GM18951 (cell line): ENCODE results near the gene RASAL2.
"Not testable (repeated sequence)": the region's sequence is repeated elsewhere in the genome, so short reads cannot be mapped to it uniquely, and the experiment has no call there.

Experiments
- POLR2A ChIP-seq: IDR thresholded peaks from 4 replicates; pipeline ENCODE4 v1.6.1; 2011; ENCODE audit warnings: mild to moderate bottlenecking; ENCODE audit not compliant: insufficient read length, insufficient read depth; ENCODE audit errors: extremely low read depth
- in situ Hi-C: fragments of 300-500 bp; cut with MboI; formaldehyde crosslinking; loops from one replicate; pipeline ENCODE4 v1.12.0; 2022; ENCODE audit warnings: low sequenced_read_pairs, mixed read lengths, inconsistent platforms; ENCODE audit not compliant: unreplicated experiment

Gene RASAL2

GRCh38 chr1:178501705-178502329, 407.9 kb downstream of the RASAL2 start:
- in situ Hi-C loops: no loop called here
- TF ChIP-seq POLR2A: no peak

- TF ChIP-seq POLR2A: no peak
- in situ Hi-C loops: no loop called here
Measured at GRCh38 chr1:178502330-178502714, 408.4 kb downstream of the RASAL2 start.

- no peak for TF ChIP-seq POLR2A
- in situ Hi-C loops: no loop called here
Measured at GRCh38 chr1:178502856-178503255, 409.0 kb downstream of the RASAL2 start.

GRCh38 chr1:178503316-178503715, 409.4 kb downstream of the RASAL2 start:
- in situ Hi-C loops: not testable (repeated sequence)

GRCh38 chr1:178503849-178504248, 409.9 kb downstream of the RASAL2 start:
- in situ Hi-C loops: no loop called here
- no peak for TF ChIP-seq POLR2A

- in situ Hi-C loops: no loop called here
Measured at GRCh38 chr1:178504286-178504685, 410.4 kb downstream of the RASAL2 start.

GRCh38 chr1:178506177-178506576, 412.3 kb downstream of the RASAL2 start:
- in situ Hi-C loops: no loop called here
- no peak for TF ChIP-seq POLR2A

More at GRCh38 chr1:178504286-178504685, 410.4 kb downstream of the RASAL2 start:
- TF ChIP-seq POLR2A: no peak

GRCh38 chr1:178506669-178507068, 412.8 kb downstream of the RASAL2 start:
- TF ChIP-seq POLR2A: no peak
- in situ Hi-C loops: no loop called here

- no peak for TF ChIP-seq POLR2A
- in situ Hi-C loops: no loop called here
Measured at GRCh38 chr1:178509414-178510007, 415.6 kb downstream of the RASAL2 start.

GRCh38 chr1:178510155-178510554, 416.3 kb downstream of the RASAL2 start:
- no peak for TF ChIP-seq POLR2A
- in situ Hi-C loops: no loop called here

- in situ Hi-C loops: no loop called here
- no peak for TF ChIP-seq POLR2A
Measured at GRCh38 chr1:178512566-178513277, 418.8 kb downstream of the RASAL2 start, which contains the start of gene TEX35. Gene TEX35, plus strand, starts transcription at chr1:178513109. Its CDS starts 80 bp downstream, at chr1:178513189.

GRCh38 chr1:178513278-178513983, 419.5 kb downstream of the RASAL2 start:
- no peak for TF ChIP-seq POLR2A
- in situ Hi-C loops: no loop called here

GRCh38 chr1:178516110-178516509, 422.2 kb downstream of the RASAL2 start:
- in situ Hi-C loops: no loop called here
- TF ChIP-seq POLR2A: no peak
